WI38 (cell line): ENCODE results near the gene DAG1.

Experiments used
- H3K4me3 ChIP-seq: 2 replicates; pipeline ENCODE4 v1.5.1; 2011; ENCODE audit warnings: low read depth, mild to moderate bottlenecking, control low read depth, low read length
- TF ChIP-seq, protein P1 (sequence below): IDR thresholded peaks from 2 replicates; pipeline ENCODE4 v1.5.1; 2012; ENCODE audit warnings: low read depth, mild to moderate bottlenecking, control low read depth, low read length

The DAG1 gene

DNA sequence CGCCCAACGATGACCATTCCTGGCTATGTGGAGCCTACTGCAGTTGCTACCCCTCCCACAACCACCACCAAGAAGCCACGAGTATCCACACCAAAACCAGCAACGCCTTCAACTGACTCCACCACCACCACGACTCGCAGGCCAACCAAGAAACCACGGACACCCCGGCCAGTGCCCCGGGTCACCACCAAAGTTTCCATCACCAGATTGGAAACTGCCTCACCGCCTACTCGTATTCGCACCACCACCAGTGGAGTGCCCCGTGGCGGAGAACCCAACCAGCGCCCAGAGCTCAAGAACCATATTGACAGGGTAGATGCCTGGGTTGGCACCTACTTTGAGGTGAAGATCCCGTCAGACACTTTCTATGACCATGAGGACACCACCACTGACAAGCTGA, 61.6 kb downstream of the DAG1 start:
- H3K4me3 ChIP-seq: no peak overlapping the region
- TF ChIP-seq, protein P1, sequence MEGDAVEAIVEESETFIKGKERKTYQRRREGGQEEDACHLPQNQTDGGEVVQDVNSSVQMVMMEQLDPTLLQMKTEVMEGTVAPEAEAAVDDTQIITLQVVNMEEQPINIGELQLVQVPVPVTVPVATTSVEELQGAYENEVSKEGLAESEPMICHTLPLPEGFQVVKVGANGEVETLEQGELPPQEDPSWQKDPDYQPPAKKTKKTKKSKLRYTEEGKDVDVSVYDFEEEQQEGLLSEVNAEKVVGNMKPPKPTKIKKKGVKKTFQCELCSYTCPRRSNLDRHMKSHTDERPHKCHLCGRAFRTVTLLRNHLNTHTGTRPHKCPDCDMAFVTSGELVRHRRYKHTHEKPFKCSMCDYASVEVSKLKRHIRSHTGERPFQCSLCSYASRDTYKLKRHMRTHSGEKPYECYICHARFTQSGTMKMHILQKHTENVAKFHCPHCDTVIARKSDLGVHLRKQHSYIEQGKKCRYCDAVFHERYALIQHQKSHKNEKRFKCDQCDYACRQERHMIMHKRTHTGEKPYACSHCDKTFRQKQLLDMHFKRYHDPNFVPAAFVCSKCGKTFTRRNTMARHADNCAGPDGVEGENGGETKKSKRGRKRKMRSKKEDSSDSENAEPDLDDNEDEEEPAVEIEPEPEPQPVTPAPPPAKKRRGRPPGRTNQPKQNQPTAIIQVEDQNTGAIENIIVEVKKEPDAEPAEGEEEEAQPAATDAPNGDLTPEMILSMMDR: no peak

- TF ChIP-seq, protein P1: no peak
- H3K4me3 ChIP-seq: no peak overlapping the region
These were observed 63.0 kb downstream of the DAG1 start for GRCh38 chr3:49533031-49533430.

DNA sequence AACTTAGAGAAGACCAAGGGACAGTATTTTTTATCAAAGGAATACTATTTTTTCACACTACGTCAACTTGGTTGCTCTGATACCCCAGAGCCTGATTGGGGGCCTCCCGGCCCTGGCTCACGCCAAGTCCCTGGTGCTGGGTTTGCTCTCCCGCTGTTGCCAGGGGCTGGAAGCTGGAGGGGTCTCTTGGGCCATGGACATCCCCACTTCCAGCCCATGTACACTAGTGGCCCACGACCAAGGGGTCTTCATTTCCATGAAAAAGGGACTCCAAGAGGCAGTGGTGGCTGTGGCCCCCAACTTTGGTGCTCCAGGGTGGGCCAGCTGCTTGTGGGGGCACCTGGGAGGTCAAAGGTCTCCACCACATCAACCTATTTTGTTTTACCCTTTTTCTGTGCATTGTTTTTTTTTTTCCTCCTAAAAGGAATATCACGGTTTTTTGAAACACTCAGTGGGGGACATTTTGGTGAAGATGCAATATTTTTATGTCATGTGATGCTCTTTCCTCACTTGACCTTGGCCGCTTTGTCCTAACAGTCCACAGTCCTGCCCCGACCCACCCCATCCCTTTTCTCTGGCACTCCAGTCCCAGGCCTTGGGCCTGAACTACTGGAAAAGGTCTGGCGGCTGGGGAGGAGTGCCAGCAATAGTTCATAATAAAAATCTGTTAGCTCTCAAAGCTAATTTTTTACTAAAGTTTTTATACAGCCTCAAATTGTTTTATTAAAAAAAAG, 63.9 kb downstream of the DAG1 start:
- no peak overlapping the region for H3K4me3 ChIP-seq
- TF ChIP-seq, protein P1: no peak

DNA sequence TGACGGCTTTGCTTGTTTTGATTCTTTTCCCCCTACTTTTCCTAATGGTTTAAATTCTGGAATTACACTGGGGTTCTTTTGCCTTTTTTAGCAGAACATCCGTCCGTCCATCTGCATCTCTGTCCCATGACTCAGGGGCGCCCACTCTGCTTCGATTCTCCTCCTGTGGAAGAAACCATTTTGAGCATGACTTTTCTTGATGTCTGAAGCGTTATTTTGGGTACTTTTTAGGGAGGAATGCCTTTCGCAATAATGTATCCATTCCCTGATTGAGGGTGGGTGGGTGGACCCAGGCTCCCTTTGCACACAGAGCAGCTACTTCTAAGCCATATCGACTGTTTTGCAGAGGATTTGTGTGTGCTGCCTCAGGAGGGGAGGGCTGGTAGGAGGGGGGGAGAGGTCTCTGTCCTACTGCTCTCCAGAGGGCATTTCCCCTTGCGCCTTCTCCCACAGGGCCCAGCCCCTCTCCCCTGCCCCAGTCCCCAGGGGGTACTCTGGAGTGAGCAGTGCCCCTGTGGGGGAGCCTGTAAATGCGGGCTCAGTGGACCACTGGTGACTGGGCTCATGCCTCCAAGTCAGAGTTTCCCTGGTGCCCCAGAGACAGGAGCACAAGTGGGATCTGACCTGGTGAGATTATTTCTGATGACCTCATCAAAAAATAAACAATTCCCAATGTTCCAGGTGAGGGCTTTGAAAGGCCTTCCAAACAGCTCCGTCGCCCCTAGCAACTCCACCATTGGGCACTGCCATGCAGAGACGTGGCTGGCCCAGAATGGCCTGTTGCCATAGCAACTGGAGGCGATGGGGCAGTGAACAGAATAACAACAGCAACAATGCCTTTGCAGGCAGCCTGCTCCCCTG, 64.7 kb downstream of the DAG1 start:
- no peak overlapping the region for H3K4me3 ChIP-seq
- TF ChIP-seq, protein P1: no peak

GRCh38 chr3:49535971-49536874, 66.2 kb downstream of the DAG1 start:
- no peak overlapping the region for H3K4me3 ChIP-seq
- TF ChIP-seq, protein P1: no peak

- TF ChIP-seq, protein P1: no peak
- no peak overlapping the region for H3K4me3 ChIP-seq
These were observed 66.9 kb downstream of the DAG1 start for GRCh38 chr3:49536875-49537533.
